Lower leg skin (tissue), 4 donors: ENCODE measurements around the gene VCP. TPM values are rescaled to one million over a fixed set of nuclear protein-coding genes. Genes with fewer than 3 reads are reported as not detected.

Source experiments
- DNase-seq, 2 donors: peaks; one replicate each; pipeline ENCODE4 v3.0.0-alpha.2; 2019; ENCODE audit warnings: low spot score in 2 of 2
- H3K4me3 ChIP-seq: fragments of 200-600 bp; sonication (generic); 2 replicates; pipeline ENCODE4 v1.5.1; 2017; ENCODE audit warnings: mild to moderate bottlenecking, low read depth; ENCODE audit not compliant: poor library complexity, severe bottlenecking
- POLR2A ChIP-seq, 2 donors: fragments of 450-650 bp; IDR thresholded peaks; one replicate each; pipeline ENCODE4 v1.6.1; 2016 to 2017; ENCODE audit warnings: antibody characterized with exemption in 2 of 2, mild to moderate bottlenecking in 1 of 2, moderate library complexity in 1 of 2
- WGBS, 2 donors: methylation state at CpG; one replicate each; pipeline ENCODE4 v1.1.5; 2018; 5-methylcytosine and 5-hydroxymethylcytosine counted together
- intact Hi-C: fragments of 100-400 bp; cut with DNase I; formaldehyde crosslinking; loops from one replicate; pipeline ENCODE4 v1.15.0; 2023; ENCODE audit warnings: low total_unique reads
- total RNA-seq, 4 donors: library from RNA; depleted of rRNA; stranded (reverse); fragments of >200 nt; gene quantifications; one replicate each; pipeline ENCODE4 v1.1.0, GENCODE V29; 2016
- TF ChIP-seq, protein P1 (sequence below), 3 donors: fragments of 450-650 bp; IDR thresholded peaks; one replicate each; pipeline ENCODE4 v1.5.1; 2016; ENCODE audit warnings: antibody characterized with exemption in 3 of 3, mild to moderate bottlenecking in 3 of 3, moderate library complexity in 2 of 3

Gene VCP
- total RNA-seq, 4 donors from 2014 or later, result 122 to 194 (median 156) TPM

DNA sequence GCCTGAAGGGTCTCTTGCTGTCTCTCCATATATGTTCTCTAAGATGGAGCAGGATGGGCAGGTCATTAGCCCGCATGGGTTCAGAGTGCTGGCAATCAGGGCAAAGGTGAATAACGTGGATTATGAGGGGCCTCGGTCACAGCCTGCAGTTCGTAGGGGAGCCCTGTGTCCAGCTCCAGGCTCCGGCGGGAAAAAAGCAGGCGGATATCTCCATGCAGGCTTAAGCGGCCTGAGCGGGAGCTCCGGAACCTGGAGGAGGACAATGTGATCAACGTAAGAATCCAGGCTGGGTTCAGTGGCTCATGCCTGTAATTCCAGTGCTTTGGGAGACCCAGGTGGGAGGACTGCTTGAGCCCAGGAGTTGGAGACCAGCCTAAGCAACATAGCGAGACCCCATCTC lies 32.7 kb upstream of the VCP start:
- TF ChIP-seq POLR2A (IDR thresholded peaks at IDR 0.05), result no peak
- TF ChIP-seq, protein P1, sequence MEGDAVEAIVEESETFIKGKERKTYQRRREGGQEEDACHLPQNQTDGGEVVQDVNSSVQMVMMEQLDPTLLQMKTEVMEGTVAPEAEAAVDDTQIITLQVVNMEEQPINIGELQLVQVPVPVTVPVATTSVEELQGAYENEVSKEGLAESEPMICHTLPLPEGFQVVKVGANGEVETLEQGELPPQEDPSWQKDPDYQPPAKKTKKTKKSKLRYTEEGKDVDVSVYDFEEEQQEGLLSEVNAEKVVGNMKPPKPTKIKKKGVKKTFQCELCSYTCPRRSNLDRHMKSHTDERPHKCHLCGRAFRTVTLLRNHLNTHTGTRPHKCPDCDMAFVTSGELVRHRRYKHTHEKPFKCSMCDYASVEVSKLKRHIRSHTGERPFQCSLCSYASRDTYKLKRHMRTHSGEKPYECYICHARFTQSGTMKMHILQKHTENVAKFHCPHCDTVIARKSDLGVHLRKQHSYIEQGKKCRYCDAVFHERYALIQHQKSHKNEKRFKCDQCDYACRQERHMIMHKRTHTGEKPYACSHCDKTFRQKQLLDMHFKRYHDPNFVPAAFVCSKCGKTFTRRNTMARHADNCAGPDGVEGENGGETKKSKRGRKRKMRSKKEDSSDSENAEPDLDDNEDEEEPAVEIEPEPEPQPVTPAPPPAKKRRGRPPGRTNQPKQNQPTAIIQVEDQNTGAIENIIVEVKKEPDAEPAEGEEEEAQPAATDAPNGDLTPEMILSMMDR (IDR thresholded peaks at IDR 0.05), result no peak
- WGBS, 2 donors, result 86 to 91% methylated on average over 12 of the region's 12 CpGs
- H3K4me3 ChIP-seq, result no peak overlapping the region
- DNase-seq, result peak in 1 of 2 donors; percentile 60
- intact Hi-C loops, result no loop called here

GRCh38 chr9:35104586-35104985 lies 32.2 kb upstream of the VCP start:
- H3K4me3 ChIP-seq, result no peak overlapping the region
- no peak for DNase-seq
- intact Hi-C loops, result no loop called here
- 83 to 87% methylated on average over 4 of the region's 4 CpGs for WGBS, 2 donors
- no peak for TF ChIP-seq POLR2A (IDR thresholded peaks at IDR 0.05)
- TF ChIP-seq, protein P1 (IDR thresholded peaks at IDR 0.05), result no peak

GRCh38 chr9:35103660-35104191 lies 31.3 kb upstream of the VCP start:
- TF ChIP-seq, protein P1 (IDR thresholded peaks at IDR 0.05), result no peak
- TF ChIP-seq POLR2A (IDR thresholded peaks at IDR 0.05), result no peak
- H3K4me3 ChIP-seq, result no peak overlapping the region
- intact Hi-C loops, result no loop called here
- 28 to 39% methylated on average over 5 of the region's 5 CpGs for WGBS, 2 donors
- DNase-seq, result no peak

- TF ChIP-seq, protein P1 (IDR thresholded peaks at IDR 0.05), result no peak
- TF ChIP-seq POLR2A (IDR thresholded peaks at IDR 0.05), result no peak
- 1% methylated on average over 53 to 56 of the region's 57 CpGs for WGBS, 2 donors
- intact Hi-C loops, result no loop called here
- H3K4me3 ChIP-seq, result peak within 1 kb of the TSS; percentile 37
- peak; percentile 96 to 99 for DNase-seq
Measured at GRCh38 chr9:35102769-35103659, 30.6 kb upstream of the VCP start, which contains the start of gene STOML2. Gene STOML2 (minus strand): TSS chr9:35103131. CDS start chr9:35103094, 37 bp downstream.

DNA sequence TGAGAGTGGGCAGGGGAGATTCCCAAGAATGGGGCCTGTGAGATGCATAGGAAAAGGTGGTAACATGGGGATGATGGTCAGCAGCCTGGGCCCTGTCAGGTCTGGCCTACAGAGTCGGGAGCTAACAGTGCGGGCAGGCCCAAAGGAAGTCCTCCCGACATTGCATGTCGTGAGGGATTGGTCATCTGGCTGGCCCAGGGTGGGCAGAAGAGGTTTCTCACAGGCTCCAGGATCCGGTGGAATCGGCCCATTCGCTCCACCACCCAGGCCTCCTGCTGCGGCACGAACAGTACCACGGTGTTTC lies 30.0 kb upstream of the VCP start:
- no peak for TF ChIP-seq POLR2A (IDR thresholded peaks at IDR 0.05)
- TF ChIP-seq, protein P1 (IDR thresholded peaks at IDR 0.05), result no peak
- no peak for DNase-seq
- H3K4me3 ChIP-seq, result peak overlapping the region; percentile 37
- intact Hi-C loops, result no loop called here
- WGBS, 2 donors, result 4 to 5% methylated on average over 10 of the region's 10 CpGs
